Activated T-helper 1 cell treated with Interleukin-2 at 50 U/mL for 16 hours (primary cell): ENCODE measurements around the gene TMEM59.

Experiments used
- DNase-seq: peaks from one replicate; pipeline ENCODE4 v3.0.0-alpha.2; 2020; ENCODE audit warnings: low read depth

Gene TMEM59

GRCh38 chr1:53982034-53982762 lies 70.8 kb downstream of the TMEM59 start:
- no peak for DNase-seq

GRCh38 chr1:53981220-53981619 lies 71.8 kb downstream of the TMEM59 start:
- DNase-seq: no peak

DNA sequence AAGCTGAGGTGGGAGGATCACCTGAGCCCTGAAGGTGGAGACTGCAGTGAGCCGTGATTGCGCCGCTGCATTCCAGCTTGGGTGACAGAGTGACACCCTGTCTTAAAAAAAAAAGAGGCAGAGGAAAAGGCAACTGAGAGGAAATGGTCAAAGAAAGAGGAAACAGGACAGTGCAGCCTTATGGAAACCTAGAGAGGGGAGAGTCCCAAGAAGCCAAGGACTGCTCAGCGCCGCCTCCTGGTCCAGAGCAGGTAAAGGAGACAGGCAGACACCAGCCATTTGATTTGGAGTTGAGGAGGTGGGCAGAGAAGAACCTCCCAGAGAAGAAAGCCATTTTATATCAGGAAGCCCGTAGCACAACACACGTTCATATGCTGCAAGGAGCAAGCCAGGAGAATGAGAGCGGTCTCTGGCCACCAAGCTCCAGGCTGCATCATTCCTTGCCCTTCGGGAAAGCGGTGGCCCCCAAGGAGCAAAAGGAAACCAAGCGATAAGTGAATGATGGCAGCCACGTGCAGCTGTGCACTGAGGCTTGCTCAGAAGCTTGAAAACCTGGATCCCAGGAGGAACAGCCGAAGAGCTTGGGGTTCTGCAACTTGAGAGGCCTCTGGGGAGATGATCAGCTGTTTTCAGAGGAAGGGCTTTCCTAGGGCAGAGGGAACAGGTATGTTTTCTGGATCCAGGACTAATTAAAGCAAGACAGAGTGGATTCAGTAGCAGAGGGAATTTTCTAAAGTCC lies 73.1 kb downstream of the TMEM59 start:
- no peak for DNase-seq
